LNCAP (cell line): ENCODE measurements around the gene CEP295NL.

Experiments used
- CTCF ChIP-seq: fragments of 450-650 bp; IDR thresholded peaks from 2 replicates; pipeline ENCODE4 v1.5.1; 2017; ENCODE audit warnings: mild to moderate bottlenecking

CEP295NL gene

DNA sequence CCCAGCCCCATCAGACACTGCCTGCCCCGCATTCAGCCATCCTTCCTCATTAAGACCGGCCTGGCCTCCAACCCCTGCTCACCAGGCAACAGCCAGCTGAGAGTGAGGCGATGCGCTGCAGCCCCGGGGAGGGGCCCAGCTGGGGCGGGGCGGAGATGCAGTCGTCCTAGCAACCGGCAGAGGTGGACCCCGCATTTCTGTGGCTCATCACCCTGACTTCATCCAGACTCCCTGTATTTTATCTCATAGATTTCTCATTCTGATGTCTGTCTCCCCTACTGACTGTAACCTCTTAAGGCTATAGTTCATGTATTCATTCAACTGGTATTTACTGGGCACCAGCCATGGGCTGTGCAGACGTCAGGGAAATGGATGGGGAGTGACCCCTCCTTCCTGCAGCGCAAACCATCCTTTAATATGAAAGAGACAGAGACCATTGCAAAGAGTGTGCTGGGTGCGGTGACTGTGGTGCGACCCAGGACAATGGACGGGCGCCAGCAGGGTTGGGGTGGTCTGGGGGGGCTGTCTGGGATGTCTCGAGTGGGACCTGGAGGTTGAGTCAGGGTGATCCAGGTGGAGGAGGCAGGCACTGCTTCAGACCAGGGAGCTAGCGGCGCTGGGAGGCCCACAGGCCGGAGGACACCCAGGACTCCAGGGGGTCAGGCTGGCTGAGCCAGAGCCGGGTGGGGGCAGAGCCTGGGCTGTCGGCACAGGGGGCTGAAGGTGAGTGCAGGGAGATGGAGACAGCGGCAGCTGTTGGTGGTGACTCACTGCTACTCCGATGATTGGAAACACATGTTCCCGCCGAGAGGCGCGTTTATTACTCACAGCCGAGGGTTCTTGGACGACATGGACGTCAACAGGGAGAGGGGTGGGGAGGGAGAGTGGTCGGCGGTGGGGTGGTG lies 32.7 kb upstream of the CEP295NL start:
- no peak for TF ChIP-seq CTCF

DNA sequence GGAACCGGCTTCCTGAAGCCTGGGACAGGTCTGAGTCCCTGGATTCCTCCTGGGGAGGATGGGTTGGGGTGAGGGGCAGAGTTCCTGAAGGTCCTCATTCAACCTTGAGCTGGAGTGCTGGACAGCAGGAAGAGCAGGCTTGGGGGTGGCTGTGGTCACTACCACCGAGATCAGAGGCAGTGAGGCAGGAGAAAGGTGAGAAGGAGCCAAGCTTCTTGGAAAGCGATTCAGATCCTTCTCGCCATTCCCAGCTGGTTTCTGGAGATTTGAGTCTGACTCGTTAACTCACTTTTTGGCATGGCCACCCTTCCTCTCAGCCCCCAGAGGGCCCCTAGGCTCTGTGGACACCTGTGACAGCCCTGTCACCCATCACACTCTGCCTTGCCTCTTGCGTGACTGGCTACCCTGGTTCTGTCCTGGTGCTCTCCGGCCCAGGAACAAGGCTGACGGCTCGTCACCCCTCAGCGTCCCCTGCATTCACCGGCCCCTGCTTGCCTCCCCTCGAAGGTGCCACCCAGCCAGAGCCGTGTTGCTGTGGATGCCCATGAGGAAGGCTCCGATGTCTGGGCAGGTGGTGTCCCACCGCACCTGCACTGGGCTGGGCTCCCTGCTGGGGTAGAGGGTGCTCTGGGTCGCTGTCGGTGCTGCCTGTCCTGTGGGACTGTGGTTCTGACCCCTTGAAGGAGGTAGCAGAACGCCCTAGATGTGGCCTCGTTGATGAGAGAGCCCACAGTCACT lies 31.8 kb upstream of the CEP295NL start:
- TF ChIP-seq CTCF, result no peak

DNA sequence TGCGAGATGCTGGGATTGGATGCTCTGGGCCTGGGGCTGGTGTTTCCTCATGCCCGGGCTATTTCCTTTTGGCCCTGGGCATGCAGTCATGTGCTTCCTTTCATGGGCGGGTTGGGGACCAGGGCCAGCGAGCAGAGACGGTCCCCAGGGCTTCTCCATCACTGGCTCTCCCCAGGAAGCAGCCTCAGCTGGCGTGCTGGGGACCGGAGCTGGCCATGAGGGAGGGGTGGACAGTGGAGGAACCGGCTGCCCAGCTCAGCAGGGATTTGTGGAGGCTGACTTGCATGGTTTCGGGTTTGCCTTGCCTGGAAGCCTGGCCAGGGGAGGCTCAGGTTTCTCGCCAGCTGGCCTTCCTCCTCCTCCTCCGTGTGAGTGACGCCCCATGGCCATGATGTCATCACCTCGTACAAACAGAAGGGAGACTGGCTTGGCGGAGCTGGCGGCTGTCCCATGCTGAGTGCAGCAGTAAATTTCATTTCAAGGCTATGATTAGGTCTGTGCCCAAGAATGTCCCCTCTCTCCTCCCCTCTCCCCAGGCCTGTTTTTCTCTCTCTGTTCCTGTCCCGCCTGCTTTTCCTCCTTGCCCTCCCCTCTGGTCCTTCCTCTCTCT lies 31.1 kb upstream of the CEP295NL start:
- TF ChIP-seq CTCF, result no peak

DNA sequence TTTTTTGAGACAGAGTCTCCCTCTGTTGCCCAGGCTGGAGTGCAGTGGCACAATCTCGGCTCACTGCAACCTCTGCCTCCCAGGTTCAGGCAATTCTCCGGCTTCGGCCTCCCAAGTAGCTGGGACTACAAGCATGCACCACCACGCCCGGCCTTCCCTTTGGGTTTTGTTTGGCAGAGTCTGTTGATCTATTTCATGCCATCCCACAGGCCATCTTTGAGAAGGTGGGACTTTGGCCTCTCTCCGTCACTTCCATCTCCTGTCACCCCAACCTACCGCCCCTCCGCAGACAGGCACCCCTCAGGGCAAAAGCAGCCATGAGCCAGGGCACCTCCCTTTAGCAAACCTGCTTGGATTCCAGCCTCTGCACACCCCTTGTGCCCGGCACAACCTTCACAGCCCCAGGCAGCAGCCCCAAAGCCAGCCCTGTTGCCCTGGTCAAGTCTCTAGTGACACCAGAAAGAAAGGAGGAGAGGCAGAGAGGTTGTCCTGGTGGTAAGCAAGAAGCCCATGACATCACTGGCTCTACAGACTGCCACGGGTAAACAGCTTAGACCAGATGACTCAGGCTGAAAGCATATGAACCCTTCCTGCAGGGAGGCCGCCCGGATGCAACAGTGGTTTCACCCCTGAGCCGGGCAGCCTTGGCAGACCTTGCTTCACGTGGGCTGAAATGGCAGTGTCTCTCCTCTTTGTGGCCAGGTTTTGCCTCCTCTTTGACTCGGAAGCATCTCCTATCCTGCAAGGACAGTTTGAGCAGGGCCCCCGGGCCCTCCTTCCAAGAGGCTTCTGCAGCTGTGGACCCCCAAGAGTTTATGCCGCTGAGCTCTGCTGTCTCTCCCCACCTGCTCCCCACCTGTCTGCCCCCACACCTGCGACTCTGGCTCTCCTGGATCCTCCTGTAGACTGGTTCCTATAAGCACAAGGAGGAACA lies 30.3 kb upstream of the CEP295NL start:
- TF ChIP-seq CTCF, result no peak

- no peak for TF ChIP-seq CTCF
These were observed 27.1 kb upstream of the CEP295NL start for GRCh38 chr17:78929908-78930775.

GRCh38 chr17:78925662-78926555 lies 22.9 kb upstream of the CEP295NL start:
- TF ChIP-seq CTCF, result no peak
